GM19455 (cell line): ENCODE data around the gene BCAN.

Experiments
- ATAC-seq: cut with Tn5 transposase; IDR thresholded peaks from one replicate; pipeline ENCODE4 v1.9.1; 2021; ENCODE audit not compliant: unreplicated experiment

BCAN gene

DNA sequence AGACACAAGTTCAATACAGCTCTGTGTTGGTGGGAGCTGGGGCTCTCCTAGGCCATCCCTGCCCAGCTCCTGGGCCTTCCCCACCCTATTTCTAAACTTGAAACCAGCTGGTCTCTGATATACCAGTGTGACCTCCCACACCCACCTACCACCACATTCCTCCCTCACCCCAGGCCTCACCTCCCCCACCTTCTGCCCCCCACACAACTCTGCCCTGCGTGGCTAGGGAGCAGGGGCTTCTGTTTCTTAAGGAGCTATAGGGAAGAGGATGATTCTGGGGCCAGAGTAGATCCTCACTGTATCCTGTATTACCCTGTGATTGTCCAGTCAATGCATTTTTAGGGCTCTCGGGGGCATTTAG lies 18.8 kb downstream of the BCAN start:
- no peak for ATAC-seq

GRCh38 chr1:156662005-156662799 lies 20.3 kb downstream of the BCAN start:
- no peak for ATAC-seq

DNA sequence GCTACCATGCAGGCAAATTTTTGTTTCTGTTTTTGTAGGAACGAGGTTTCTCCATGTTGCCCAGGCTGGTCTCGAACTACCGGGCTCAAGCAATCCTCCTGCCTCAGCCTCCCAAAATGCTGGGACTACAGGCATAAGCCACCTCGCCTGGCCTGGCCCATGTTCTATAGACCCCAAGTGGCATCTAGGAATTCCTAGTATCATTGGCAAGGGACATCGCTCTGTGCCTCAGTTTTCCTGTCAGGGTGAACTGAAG lies 20.8 kb downstream of the BCAN start:
- ATAC-seq = no peak

- ATAC-seq = no peak
Observed at GRCh38 chr1:156663178-156663577, 21.3 kb downstream of the BCAN start.

DNA sequence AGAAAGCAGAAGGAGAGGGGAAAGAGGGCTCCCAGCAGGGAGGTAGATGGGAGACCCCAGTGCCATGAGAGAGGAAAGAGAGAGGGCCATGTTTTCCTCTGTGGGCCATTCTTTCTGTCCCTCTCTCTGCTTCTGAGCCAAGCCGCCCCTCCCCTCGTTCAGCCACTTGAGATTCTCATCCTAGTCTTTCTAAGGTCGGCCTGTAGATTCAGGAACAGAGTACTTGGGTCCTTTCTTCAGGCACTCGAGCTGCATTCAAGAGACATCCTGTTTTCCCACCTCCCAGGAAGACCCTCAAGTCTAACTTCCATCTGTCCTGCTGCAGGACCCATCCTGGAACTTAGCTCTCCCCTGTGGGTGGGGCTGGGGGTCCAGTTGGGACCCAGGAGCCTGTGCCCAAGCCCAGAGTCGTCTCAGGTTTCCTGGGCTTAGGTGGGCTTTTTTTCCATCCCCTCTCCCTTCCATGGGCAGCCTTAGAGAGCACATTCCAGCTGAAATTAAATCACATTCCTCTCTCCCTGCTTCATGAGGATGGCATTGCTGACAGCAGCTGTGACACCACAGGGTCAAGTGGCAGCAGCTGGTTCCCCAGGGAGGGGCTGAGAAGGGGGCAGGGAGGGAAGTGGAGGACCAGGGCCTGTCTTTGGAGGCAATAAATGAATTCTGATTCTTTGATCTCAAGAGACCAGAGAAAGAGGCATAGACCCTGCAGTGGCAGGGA lies 22.3 kb downstream of the BCAN start:
- ATAC-seq = no peak

- ATAC-seq = no peak
Observed at GRCh38 chr1:156664767-156665411, 23.0 kb downstream of the BCAN start.

DNA sequence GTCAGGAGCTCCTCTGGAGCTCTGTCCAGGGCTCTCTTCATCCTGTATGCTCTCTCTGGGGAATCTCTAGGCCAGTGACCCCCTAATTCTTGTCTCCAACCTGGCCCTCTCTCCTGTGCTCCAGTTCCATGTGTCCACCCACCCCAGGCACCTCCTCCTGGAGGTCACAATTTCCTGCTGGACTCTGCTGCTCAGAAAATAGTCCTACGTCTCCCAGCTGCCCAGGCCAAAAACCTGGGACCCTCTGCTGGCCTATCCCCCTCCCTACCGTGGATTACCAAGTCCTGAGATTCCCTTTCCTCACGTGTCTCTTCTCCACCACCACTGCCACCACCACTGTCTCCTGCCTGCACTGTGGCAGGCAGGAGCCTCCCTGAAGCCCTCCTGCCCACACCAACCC lies 23.6 kb downstream of the BCAN start:
- no peak for ATAC-seq

DNA sequence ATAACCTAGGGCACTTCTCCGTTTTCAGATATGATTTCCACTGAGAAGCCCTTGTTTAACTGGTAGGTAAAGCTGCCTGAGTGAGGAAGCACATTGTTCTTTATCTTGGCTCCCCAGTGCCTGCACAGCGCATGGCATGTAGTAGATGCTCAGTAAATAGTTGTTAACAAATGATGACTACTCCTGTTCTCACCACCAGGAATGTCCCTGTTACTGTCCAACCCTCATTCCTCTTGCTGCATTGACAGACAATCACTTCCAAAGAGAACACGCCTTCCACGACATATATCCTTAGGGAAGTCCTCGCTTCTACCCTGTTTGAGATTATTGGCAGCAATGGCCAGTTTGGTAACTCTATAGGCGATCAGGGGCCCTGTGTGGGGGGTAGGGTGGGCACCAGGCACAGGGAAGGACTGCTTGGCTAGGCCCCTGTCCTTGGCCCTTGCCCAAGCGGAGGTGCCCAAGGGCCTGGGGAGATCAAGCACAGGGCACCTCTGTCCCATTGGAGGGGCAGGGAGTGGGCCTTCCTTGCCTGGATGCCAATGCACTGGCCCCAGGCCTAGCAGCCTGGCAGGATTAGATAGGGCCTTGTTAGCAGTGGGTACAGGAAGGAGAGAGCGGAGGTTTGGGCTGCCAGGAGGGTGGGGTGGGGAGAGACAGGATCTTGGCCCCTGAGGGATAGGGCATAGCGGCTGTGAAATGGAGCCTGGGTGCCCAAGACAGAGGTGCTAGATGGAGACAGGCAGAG lies 25.1 kb downstream of the BCAN start:
- ATAC-seq = no peak

GRCh38 chr1:156667610-156667967 lies 25.7 kb downstream of the BCAN start:
- no peak for ATAC-seq

DNA sequence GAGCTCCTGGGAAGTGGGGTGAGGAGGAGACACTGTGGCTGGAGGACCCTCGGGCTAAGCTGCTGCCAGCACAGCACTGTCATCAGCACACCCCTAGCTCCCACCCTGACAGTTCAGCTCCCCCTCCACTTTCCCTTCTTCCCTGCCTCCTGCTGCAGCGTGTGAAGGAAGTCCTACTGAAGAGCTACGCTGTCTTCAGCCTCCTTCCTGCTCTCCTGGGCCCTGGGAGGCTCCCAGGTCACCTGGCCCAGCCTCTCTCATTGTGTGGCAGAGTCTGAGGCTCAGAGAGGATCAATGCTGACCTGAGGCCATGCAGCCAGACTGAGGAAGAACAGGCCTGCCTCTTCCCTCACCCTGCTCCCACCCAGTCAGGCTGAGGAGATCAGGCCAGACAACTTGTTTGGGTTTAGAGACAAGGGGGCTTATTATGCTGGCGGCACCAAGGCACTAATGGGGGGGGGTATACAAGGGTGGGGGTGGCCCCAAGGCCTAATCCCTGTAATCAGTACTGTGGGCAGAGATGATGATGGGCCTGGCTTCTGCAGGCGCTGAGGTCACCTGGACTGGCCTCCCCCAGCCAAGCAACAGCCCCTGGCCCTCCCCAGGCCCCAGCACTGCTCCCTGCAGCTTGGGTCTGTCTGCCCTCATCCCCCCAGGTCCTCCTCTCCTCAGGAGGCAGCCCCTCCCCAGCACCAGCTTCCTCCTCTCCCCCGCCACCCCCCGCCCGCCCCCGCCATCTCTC lies 26.2 kb downstream of the BCAN start:
- no peak for ATAC-seq

- no peak for ATAC-seq
Observed at GRCh38 chr1:156668801-156669637, 27.1 kb downstream of the BCAN start.

- no peak for ATAC-seq
Observed at GRCh38 chr1:156669794-156670193, 27.9 kb downstream of the BCAN start.

GRCh38 chr1:156670359-156670758 lies 28.4 kb downstream of the BCAN start:
- ATAC-seq = no peak

- ATAC-seq = no peak
Observed at GRCh38 chr1:156670791-156671190, 28.9 kb downstream of the BCAN start.

GRCh38 chr1:156671804-156672203 lies 29.9 kb downstream of the BCAN start:
- ATAC-seq = no peak

DNA sequence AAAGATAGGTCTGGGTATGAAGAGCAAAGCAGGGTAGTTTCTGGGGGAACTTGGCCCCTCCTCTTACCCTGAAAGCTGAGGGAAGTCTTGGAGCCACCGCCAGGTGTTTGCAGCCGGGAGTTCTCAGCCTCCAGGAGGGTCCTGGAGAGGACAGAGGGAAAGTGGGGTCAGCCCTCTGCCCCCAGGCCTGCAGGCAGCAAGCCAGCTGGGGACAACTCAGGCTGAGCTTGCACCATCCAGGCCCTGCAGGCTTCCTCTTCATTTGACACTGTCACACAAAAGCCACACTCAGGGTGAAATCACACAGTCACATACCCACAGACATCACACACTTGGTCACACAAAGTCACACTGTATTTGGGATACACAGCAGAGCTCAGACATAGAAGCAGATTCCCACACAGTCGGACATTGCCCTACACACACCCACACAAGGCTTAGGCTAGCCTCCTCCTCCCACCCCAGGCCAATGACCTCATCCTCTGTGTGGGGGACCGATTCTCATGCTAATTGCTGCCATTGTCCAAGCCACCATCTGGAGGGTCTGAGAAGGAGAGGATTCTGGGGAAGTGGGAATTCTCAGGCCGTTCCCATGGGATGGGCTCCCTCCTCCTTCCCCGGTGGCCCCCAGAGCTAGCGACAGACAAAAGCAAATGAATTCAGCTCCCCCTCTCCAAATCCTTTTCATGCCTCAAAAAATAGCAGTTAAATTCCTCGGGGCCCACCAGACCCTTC lies 31.6 kb downstream of the BCAN start:
- no peak for ATAC-seq

- no peak for ATAC-seq
Observed at GRCh38 chr1:156675210-156676113, 33.5 kb downstream of the BCAN start.

DNA sequence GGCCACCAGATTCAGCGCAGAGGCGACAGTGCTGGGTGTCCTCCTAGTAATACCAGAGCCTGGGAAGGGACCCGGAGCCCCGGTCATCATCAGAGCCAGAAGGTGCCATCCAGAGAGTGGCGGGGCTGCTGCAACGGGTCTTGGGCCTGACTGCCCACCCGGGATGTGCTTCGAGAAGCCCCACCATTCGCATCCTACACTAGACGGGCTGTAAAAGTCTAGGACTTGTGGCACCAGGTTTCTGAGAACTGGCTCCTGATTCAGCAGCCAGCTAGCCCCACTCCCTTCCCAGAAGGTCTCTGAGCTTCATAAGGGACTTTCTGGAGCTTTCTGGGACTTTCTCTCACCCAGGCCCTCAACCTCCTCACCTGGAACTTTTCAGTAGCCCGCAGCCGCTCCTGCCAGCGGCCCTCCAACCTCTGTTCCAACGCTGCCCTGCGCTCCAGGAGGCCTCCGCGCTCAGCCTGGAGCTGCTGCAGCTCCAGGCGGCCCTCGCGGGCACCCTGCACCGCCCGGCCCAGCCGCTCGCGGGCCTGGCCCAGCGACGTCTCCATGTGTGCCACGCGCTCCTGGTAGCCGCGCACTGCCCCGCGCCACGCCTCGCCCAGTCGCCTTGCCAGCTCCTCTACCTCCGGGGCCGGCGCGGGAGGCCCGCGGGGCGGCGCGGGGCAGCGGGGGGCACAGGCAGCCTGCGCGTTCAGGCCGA lies 34.4 kb downstream of the BCAN start:
- ATAC-seq = no peak
